ENCODE measurements around the gene SYNDIG1L.

The SYNDIG1L gene

DNA sequence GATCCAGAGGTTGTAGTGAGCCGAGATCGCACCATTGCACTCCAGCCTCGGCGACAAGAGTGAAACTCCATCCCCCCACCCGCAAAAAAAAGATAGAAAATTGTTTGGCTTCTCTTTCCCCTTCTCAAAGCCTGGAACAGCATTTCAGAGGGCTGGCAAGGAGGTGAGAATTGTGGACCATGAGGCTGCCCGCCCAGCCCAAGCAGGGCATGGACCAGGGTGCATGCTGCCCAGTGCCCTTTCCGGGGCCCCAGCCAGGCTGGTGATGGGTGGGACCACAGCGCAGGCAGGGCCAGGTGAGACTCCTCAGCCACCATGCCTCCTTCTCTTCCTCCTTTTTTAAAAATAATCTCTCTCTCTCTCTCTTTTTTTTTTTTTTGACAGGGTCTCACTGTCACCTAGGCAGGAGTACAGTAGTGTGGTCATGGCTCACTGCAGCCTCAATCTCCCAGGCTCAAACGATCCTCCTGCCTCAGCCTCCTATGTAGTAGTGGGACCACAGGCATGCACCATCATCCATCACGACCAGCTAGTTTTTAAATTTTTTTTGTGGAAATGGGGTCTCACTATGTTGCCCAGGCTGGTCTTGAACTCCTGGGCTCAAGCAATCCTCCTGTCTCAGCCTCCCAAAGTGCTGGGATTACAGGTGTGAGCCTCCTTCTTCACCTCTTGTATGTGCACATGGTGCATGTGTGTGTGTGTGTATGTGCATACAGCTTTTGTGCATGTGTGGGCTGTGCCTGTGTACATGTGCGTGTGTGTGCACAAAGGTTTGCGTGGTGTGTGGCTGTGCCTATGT lies 22.2 kb downstream of the SYNDIG1L start:
- H3K27ac ChIP-seq = no peak overlapping the region
- TF ChIP-seq ZFX (IDR thresholded peaks at IDR 0.05) = no peak
- TF ChIP-seq, protein P1, sequence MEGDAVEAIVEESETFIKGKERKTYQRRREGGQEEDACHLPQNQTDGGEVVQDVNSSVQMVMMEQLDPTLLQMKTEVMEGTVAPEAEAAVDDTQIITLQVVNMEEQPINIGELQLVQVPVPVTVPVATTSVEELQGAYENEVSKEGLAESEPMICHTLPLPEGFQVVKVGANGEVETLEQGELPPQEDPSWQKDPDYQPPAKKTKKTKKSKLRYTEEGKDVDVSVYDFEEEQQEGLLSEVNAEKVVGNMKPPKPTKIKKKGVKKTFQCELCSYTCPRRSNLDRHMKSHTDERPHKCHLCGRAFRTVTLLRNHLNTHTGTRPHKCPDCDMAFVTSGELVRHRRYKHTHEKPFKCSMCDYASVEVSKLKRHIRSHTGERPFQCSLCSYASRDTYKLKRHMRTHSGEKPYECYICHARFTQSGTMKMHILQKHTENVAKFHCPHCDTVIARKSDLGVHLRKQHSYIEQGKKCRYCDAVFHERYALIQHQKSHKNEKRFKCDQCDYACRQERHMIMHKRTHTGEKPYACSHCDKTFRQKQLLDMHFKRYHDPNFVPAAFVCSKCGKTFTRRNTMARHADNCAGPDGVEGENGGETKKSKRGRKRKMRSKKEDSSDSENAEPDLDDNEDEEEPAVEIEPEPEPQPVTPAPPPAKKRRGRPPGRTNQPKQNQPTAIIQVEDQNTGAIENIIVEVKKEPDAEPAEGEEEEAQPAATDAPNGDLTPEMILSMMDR (conservative IDR thresholded peaks at IDR 0.05) = no peak

DNA sequence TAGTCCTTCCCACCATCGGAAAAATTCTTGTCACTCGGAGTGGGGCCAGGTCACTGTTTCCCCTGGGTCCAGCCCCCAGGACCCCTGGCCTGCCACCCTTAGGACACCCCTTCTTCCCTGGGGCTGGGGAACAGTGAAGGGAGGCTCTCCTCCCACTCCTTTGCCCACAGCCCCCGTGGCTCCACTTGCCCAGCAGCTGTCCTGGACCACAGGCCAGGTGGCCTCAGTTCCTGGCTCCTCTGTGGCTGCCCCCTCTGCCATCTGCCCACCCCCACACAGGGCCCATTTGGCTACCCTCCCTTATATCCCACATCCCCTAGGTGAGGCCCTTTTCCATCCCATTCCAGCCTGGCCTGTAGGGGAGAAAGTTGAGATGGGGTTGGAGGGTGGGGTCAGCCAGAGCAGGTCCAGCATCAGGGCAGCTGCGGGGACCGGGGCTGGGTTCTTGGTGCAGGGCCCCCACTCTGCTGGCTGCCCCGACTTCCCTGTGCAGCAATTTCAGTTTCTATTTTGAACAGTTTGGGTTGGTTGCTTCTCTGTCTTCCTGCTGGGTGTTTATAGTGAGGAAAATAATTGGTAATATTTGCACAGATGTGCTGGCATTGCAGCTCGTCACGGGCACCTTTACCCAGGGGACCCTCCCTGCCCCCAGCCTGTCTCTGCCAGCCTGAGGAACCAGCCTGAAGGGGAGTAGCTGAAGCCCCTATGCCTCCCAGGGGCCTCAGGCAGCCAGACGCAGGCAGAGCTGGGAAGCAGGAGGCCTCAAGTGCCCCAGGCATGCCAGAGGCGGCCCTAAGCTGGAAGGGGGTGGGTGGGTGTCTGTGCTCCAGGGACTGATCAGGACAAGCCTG lies 23.4 kb downstream of the SYNDIG1L start:
- TF ChIP-seq, protein P1 (conservative IDR thresholded peaks at IDR 0.05) = no peak
- TF ChIP-seq ZFX (IDR thresholded peaks at IDR 0.05) = no peak
- H3K27ac ChIP-seq = no peak overlapping the region

DNA sequence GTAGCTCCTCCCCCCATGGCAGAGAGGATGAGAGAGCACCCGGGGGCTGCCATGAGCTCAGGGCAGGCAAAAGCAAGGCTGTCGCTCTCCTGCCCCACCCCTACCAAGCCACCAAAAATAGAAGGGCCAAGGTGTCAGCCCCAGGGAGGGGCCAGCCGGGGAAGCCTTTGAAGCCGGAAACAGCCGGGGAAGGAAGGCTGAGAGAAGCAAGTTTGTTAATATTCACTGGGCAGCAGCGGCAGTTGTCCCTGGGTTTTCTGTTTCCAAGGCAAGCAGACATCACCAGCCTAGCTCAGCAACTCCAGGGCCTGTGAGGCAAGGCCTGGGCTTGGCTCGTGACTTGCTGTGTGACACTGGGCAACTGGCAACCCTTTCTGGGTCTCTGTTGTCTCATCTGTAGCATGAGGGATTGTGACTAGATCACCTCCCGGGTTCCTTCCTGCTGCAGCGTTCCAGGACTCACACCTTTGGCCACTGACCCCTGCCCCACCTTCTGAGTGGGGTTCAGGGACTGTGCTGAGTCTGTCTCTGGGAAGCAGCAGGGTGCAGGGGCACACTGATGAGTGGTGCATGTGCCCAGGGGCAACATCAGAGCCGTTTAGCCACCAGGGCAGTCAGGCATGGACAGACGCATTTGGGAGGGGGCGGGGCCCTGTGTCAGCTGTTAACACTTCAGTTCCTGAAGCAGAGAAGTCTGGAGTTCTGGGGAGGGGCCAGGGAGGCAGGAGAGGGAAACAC lies 24.3 kb downstream of the SYNDIG1L start:
- no peak for TF ChIP-seq ZFX (IDR thresholded peaks at IDR 0.05)
- TF ChIP-seq, protein P1 (conservative IDR thresholded peaks at IDR 0.05) = no peak
- H3K27ac ChIP-seq = no peak overlapping the region

DNA sequence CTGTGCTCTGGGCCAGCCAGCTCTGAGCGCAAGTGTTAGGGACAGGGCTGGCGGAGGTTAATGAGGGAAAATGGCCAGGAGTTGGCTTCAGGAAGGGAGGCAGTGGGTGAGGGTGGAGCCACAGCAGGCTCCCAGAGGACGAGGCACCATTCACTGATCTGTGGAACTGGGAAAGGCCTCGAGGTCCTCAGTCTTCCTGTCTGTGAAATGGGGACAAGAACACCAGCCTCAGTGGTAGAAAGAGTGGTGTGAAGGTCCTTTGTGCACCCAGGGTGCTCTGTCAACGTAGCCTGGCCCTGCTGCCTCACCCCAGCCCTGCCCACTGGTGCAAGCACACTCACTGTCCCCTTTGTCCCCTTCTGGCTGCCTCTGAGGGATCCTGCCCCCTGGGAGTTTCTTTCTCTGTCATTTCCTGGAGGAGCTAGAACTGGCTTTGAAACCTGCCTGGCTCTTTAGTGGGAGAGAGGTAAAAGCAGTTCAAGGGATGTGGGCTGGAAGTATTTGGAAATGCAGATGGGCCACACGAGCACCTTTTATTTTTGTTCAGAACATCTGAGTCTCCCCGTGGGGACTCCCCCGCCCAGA lies 25.0 kb downstream of the SYNDIG1L start:
- TF ChIP-seq, protein P1 (conservative IDR thresholded peaks at IDR 0.05) = no peak
- no peak for TF ChIP-seq ZFX (IDR thresholded peaks at IDR 0.05)
- no peak overlapping the region for H3K27ac ChIP-seq

DNA sequence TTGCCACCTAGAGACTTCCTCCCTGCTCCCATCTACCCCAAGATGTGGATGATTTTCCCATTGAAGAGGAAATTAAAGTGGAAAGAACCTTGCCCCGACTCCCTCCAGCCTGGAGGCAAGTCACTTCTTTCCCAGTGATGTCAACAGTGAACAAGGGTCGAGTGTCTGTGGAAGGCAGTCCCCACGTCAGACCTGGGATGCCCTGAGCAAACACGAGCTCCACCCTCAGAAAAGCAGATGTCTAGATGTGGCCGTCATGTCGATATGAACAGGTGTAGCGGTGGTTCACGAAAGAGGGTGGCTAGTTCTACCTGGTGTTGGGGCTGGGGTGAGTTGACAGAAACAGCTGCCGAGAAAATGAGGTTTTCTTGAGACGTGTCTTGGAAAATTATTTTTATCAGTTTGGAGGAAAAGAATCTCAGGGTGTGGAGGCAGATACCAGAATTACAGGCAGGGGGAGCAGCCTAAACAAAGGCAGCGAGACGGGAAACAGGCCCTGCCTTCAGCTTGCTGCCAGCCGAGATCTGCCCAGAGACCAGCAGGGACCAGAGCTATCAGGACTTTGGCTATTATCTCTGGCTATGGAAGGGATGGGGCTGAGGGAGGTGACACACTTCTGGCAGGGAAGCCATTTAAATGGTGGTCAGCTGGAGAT lies 25.9 kb downstream of the SYNDIG1L start:
- TF ChIP-seq ZFX (IDR thresholded peaks at IDR 0.05) = no peak
- TF ChIP-seq, protein P1 (conservative IDR thresholded peaks at IDR 0.05) = no peak
- no peak overlapping the region for H3K27ac ChIP-seq

DNA sequence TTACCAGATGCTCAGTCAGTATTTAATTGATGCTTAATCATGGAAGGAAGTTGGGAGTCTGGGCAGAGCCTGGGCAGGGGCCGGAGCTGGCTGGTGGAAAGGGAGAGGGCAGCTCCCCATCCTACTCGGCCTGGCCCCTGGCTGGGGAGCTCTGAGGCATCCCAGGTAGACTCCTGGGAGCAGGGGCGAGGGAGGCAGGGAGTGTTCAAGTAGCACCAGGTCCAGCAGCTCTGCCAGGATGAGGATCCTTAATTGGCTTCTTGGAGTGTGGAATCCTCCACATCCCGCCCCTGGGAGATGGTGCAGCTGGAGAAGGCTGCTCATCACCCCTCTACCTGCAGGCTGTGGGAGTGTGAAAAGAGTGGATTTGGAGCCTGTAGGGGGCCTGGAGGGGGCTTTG lies 30.9 kb downstream of the SYNDIG1L start:
- H3K27ac ChIP-seq = no peak overlapping the region
- TF ChIP-seq ZFX (IDR thresholded peaks at IDR 0.05) = no peak
- TF ChIP-seq, protein P1 (conservative IDR thresholded peaks at IDR 0.05) = no peak
